Hematopoietic multipotent progenitor cell treated with erythropoietin and hydrocortisone succinate and interleukin-3 and kit ligand, for 17 days (in vitro differentiated cells): ENCODE data around the gene NAV3.

Source experiments
- DNase-seq: peaks from one replicate; pipeline ENCODE4 v3.0.0-alpha.2; 2015; ENCODE audit warnings: low spot score

Gene NAV3

DNA sequence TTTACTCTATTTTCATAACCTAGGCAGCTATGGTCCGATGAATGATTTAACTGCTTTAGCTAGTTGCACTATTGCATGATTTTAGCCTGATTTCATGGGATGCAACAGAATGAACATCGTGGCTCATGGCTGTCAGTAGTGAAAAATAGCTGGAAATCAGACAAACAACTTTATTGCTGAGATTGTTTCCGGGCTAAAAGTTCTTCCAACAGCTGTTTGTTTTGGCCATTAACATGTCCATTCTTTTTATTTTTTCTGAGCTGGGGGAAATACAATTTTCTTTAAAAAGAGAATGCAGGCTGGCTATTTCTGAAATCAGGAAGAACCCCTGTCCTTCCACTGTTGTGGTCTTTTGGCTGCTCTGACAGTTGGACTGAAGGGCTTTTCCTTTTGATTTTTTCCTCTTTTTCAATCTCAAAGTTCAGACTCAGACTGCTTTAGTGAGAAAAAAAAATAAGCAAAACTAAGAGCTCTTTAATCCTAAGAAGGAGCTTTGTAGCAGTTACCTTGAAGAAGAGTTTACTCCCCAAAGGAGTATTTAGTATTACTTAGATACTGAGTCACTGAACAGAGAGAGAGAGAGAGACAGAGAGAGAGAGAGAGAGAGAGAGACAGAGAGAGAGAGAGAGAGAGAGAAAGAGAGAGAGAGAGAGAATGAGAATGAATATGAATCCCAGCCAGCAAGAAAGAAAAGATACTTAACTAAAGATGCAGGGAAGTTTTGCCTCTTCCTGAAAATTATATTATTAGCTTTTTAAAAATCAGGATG is at the start of gene NAV3:
TSS of gene NAV3 (plus strand) at position 312 of the 769 bp plus-strand sequence. CDS start 568 bp downstream, outside the sequence.
- DNase-seq: no peak

- DNase-seq: no peak
These were observed 48.7 kb upstream of the NAV3 start for GRCh38 chr12:77782034-77782433.

GRCh38 chr12:77782766-77783165 is 47.9 kb upstream of the NAV3 start:
- no peak for DNase-seq

DNA sequence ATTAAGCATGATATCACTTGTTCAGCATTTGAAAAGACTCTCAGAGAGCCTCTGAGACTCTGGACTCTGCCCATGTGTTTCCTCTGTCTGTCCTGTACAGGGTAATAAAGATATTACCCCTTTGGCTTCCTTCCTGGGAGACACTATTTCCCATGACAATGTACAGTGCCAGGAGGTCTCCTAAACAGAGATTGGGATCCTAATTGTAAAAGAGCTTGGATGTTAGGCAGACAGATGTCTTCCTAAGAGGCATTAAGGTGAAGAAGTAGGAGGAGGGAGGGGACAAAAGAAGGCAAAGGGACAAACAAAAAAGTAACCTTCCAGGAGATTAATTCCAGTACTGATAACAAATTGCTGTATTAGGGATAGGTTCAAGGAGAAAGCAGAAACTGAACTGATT is 45.5 kb upstream of the NAV3 start:
- no peak for DNase-seq

GRCh38 chr12:77786675-77787074 is 44.0 kb upstream of the NAV3 start:
- DNase-seq: no peak

DNA sequence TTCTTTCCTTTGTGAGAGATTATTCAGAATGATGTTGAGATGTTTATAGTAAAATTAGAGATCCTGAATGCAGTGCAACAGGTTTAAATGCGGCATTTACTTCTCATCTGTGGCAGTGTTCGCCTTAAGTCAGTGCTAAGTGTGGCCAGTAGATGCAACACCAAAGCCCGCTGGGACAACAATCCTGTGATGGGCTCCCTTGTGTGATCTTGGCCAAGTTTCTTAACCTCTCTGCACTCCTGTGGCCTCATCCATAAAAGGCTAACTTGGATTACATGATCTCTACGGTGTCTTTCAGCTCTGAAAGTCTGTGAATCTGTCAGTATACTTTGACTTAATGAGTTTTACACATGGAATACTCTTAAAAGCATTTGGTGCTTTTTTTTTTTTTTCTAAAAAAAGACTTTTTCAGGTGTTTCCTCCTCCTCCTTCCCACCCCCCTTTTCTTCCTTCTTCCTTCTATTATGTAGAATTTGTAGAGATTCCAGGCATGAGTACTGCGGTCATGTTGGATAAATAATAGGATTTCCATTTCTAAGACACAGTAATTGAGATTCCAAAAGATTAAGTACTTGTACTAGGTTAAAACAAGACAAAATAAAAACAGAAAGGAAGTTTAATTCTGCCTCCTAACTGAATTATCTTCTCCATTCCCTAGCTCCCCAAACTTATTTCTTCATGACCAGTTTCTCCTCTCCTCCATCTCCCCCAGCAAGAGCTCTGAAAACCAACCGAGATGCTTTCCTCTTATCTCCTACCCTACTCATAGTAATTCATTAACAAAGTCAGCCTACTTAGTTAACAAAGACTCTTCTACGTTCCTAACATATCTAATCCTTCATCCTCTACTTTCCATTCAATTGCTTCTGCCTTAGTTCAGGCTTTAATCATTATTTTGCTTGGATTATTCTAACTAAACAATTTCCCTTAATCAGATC is 42.2 kb upstream of the NAV3 start:
- no peak for DNase-seq

DNA sequence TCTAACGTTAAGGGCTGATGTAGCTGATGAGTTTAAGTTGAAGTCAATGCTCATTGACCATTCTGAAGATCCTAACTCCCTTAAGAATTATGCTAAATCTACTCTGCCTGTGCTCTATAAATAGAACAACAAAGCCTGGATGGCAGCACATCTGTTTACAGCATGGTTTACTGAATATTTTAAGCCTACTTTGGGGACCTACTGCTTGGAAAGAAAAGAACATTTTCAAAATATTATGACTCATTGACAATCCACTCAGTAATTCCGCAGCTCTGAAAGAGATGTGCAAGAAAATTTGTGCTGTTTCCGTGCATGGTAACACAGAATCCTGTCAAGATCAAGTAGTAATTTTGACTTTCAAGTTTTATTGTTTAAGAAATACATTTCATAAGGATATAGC is 35.0 kb upstream of the NAV3 start:
- no peak for DNase-seq

GRCh38 chr12:77796775-77797174 is 33.9 kb upstream of the NAV3 start:
- no peak for DNase-seq

DNA sequence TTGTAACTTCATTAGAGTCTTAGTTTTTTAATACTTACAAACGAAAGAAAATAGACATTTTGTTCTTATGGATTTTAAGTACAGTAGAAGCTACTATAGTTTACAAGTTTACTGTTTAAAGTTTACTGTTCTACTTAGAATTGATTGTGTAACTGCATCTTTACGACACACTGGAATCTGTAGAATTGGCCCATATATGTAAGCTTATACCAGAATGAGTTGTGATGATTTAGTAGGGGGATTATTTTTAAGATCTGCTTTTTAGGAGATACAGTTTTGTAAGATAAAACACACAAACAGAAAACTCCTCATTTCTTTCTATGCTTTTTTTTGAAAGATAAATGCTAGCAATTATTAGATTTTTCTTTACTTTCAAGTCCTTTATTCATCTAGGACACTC is 30.2 kb upstream of the NAV3 start:
- no peak for DNase-seq

GRCh38 chr12:77808534-77808933 is 22.2 kb upstream of the NAV3 start:
- no peak for DNase-seq

DNA sequence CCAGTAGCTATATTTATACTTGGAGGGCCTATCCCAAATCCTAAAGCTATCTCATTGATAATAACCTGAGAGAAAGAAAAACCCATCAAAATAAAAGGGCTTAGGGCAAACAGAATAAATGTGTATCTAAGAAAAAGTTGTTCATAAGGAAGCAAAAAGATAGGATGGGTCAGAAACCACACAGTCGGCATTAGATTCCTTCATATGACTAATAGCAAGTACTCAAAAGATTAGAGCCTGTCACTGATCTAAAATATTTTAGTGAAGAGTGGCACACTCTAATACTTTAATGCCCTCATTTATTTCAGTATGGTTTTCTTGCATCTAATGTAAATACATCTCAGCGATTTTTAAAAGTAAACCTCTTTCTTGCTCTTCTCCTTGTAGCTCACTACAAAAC is 17.1 kb upstream of the NAV3 start:
- no peak for DNase-seq

DNA sequence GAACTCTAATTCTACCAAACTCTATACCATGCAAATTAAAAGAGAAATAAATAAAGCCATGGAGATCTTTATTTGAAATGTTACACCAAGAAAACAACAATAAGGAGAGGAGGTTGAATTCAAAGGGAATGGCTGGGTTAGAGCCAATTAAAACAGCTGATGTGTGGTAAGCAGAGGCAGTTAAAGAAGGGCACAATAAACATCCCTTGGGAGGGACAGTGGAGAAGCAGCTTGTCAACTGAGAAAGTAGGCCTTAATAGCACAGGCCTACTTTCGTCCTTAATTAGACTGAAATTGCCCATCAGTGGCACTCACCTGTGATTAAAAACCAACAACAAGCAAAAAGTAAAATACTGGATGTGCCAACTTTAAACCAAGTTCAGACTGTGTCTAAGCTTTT is 16.3 kb upstream of the NAV3 start:
- no peak for DNase-seq

DNA sequence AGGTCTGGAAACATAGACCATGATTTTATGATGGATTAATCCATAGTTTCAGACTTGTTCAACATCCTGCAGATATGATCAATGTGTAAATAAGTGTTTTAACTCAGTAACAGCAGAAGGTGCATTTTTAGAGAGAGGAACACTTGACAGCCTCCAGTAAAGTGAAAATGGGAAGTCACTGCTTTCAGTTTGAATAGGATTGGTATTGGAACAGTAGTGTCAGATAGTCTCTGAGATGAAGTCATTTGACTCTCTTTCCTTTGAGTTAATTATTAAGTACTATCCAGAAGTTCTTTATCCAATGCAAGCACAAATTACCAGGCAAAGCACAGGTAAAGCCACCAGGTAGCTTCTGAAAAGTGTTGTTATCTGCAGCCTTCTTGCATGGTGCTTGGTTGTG is 14.5 kb upstream of the NAV3 start:
- DNase-seq: no peak

- no peak for DNase-seq
These were observed 13.4 kb upstream of the NAV3 start for GRCh38 chr12:77817276-77817675.

DNA sequence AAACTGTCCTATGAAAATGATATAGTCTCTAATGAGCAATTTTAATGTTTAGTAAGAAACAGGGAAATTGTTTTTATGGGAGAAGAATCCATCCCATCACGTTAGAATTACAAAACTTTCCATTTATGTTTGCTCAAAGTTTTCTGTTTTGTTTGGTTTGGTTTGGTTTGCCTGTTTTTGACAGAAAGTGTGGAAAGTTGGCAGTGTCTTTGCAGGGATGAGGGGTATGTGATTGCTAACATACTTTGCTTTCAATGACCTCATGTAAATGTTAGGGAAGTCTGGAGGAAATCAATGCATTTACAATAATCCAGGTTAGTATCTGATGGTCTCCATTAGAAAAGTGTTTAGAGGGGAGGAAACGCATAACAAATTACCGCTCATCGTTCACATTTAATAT is 12.3 kb upstream of the NAV3 start:
- no peak for DNase-seq

DNA sequence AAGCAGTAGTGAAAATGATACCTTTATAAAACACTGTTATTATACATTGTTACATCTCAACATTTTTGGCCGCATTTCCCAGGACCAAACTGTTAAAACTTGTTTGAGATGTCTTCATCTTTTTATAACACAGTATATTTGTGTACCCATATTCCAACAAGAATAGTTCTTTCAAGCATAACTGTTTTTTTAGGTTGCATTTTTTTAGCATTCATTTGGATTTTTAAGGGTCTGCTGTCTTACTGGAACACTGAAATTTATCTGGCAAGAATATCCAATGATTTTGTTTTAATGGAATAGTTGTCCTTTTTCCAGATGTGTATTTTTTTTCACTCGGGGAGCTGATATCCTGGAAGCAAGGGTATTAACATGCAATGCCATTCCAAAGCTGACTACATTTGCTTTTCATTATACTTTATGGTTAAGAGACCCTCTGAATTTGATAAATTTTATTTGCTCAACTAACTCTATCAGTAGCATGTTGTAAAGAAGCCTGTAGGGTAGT is 8.9 kb upstream of the NAV3 start:
- DNase-seq: no peak

- no peak for DNase-seq
These were observed 2.6 kb downstream of the NAV3 start for GRCh38 chr12:77833329-77833728.

GRCh38 chr12:77834618-77835017 is 3.9 kb downstream of the NAV3 start:
- no peak for DNase-seq

- DNase-seq: no peak
These were observed 5.3 kb downstream of the NAV3 start for GRCh38 chr12:77835969-77836368.

GRCh38 chr12:77837876-77838291 is 7.2 kb downstream of the NAV3 start:
- DNase-seq: no peak

DNA sequence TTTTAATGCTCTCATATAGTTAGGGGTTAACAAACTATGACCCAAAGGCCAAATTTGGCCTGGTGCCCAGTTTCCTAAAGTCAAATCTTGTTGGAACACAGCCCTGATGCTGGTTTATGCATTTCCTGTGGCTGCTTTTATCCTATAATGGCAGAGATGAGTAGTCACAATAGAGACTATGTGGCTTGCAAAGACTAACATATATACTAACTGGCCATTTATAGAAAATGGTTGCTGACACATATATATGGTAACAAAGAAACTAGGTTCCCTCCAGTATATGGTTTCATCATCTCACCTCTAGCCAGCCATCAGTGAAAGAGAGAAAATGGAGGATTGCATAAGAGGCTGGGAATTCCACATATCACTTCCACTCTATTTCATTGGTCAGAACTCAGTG is 10.8 kb downstream of the NAV3 start:
- no peak for DNase-seq

DNA sequence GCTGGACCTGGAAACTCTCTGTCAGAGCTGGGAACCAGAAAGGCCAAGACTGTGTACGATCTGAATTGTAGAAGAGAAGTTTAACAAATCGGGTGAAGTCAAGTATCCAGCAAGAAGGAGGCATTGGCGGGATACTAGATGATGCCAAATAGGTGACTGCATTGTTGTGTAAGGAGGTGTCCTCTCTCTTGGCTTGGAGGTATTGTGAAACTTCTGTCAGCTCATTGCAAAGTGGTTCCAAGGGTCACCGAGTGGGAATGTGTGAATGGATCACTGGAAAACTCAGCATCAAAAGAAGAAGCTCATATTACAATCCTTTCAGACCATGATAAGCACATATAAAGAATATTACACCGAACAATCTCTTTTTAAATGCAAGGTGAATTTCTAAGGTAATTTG is 11.7 kb downstream of the NAV3 start:
- no peak for DNase-seq

DNA sequence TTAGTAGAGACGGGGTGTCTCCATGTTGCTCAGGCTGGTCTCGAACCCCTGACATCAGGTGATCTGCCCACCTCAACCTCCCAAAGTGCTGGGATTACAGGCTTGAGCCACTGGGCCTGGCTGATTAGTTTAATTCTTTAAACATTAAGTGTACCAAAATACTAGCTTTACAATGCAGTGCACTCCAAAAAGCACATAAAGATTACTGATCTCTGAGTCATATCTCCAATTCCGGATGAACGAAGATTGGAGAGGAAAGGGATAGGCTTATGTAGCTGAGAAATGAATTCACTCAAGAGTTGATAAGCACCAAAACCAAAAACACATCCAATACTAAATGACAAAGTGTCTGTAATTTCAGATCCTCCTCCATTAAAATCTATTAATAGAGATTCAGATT is 15.1 kb downstream of the NAV3 start:
- no peak for DNase-seq
